Psoas muscle (tissue), 8 donors: Measurements from ENCODE around the gene HOPX. TPM values are rescaled to one million over a fixed set of nuclear protein-coding genes. Genes with fewer than 3 reads are reported as not detected.
"Not testable (repeated sequence)": the region's sequence is repeated elsewhere in the genome, so short reads cannot be mapped to it uniquely, and the experiment has no call there.

Source experiments
- ATAC-seq, 4 donors: fragments of 200-7000 bp; cut with Tn5 transposase; one replicate each; pipeline ENCODE4 v1.9.1; 2020; ENCODE audit warnings: moderate library complexity in 3 of 4, mild to moderate bottlenecking in 2 of 4
- DNase-seq, 2 donors: peaks; one replicate each; pipeline ENCODE4 v3.0.0-alpha.2; 2020
- H3K27ac ChIP-seq: fragments of 200-600 bp; one replicate; pipeline ENCODE4 v1.8.0; 2022
- H3K27me3 ChIP-seq, 3 donors: fragments of 200-600 bp in 1 of 3; one replicate each; pipeline versions ENCODE4 v1.6.1 to v1.8.0; 2013 to 2022; ENCODE audit warnings: low read length in 2 of 3, mild to moderate bottlenecking in 2 of 3, moderate library complexity in 1 of 3; ENCODE audit not compliant: insufficient read depth in 3 of 3
- H3K36me3 ChIP-seq, 2 donors: fragments of 200-600 bp in 1 of 2; one replicate each; pipeline versions ENCODE4 v1.6.1 to v1.8.0; 2013 to 2022; ENCODE audit warnings: low read depth in 1 of 2, mild to moderate bottlenecking in 1 of 2, moderate library complexity in 1 of 2; ENCODE audit not compliant: insufficient read depth in 1 of 2
- H3K4me1 ChIP-seq: fragments of 200-600 bp; one replicate; pipeline ENCODE4 v1.8.0; 2022
- H3K4me3 ChIP-seq: fragments of 200-600 bp; one replicate; pipeline ENCODE4 v1.8.0; 2022; ENCODE audit warnings: mild to moderate bottlenecking
- H3K9me3 ChIP-seq: fragments of 200-600 bp; one replicate; pipeline ENCODE4 v1.8.0; 2022
- CTCF ChIP-seq: fragments of 200-600 bp; IDR thresholded peaks from one replicate; pipeline ENCODE4 v1.8.0; 2022; ENCODE audit warnings: antibody characterized with exemption
- WGBS, 3 donors: extraction: QIAGEN DNeasy Blood & Tissue Kit; methylation state at CpG; one replicate each; pipeline versions ENCODE4 v1.1.6 to v1.1.7; 2013; 5-methylcytosine and 5-hydroxymethylcytosine counted together
- intact Hi-C, 2 donors: fragments of 100-400 bp; cut with DNase I; formaldehyde crosslinking; loops; one replicate each; pipeline versions ENCODE4 v1.11.0 to v1.14.2; 2022
- polyA plus RNA-seq, 3 donors: library from polyadenylated mRNA; stranded (reverse); fragments of 200-250 nt; gene quantifications; one replicate each; pipeline ENCODE4 v1.2.3, GENCODE V29; 2013
- total RNA-seq, 4 donors: library from RNA; stranded (reverse); fragmentation: NEBNext Ultra II Directional in 2 of 4; extraction: Animal tissue kit (Norgen Biotek cat#: 25700) in 2 of 4; gene quantifications; one replicate each; pipeline versions ENCODE4 v1.2.1 to v1.2.4, GENCODE V29; 2021 to 2023
- donor health status: healthy with polysubstance abuse.
- donor health status: DM: no; HTN: no; CAD: no; lungs with moderate emphysema.
- donor health status: Bipolar disorder and iron deficiency.
- donor health status: healthy.
- donor health status: DM: yes; HTN: yes; CAD: no.
- donor health status: DM: no; HTN: no; CAD: no.
- donor health status: DM: no; HTN: no; CAD: no.
- donor health status: DM: yes; HTN: yes; CAD: no.

HOPX gene
- total and polyA plus RNA-seq, 7 donors: 4.0 to 9.8 (median 5.9) TPM

GRCh38 chr4:56618734-56619133 lies 62.4 kb downstream of the HOPX start:
- intact Hi-C loops: no loop called here
- 42 to 57% (median 54%) methylated on average over 4 of the region's 4 CpGs for WGBS, 3 donors
- Histone ChIP-seq H3K4me1 (peaks cover 6% of the 10 kb centered on the region), H3K4me3 (no peak overlapping the region), H3K36me3 (no peaks in the 10 kb centered on the region), H3K27ac (no peak overlapping the region), H3K9me3 (no peaks in the 10 kb centered on the region), H3K27me3 (no peaks in the 10 kb centered on the region)
- TF ChIP-seq CTCF: no peak
- DNase-seq (no peak), ATAC-seq (no peak)

GRCh38 chr4:56613101-56613862 lies 67.8 kb downstream of the HOPX start:
- intact Hi-C loops: no loop called here
- no peak for DNase-seq
- no peak for ATAC-seq
- no peak overlapping the region for H3K27ac ChIP-seq
- WGBS, 3 donors: 80 to 83% (median 82%) methylated on average over 5 of the region's 5 CpGs
- no peak for TF ChIP-seq CTCF
- no peaks in the 10 kb centered on the region for H3K36me3 ChIP-seq
- H3K4me1 ChIP-seq: no peaks in the 10 kb centered on the region
- H3K4me3 ChIP-seq: no peak overlapping the region
- H3K27me3 ChIP-seq: peaks cover 0 to 2% (median 0%) of the 10 kb centered on the region in 3 donors
- no peaks in the 10 kb centered on the region for H3K9me3 ChIP-seq

- no peak for DNase-seq
- Histone ChIP-seq H3K9me3 (no peaks in the 10 kb centered on the region), H3K4me3 (no peak overlapping the region), H3K4me1 (no peaks in the 10 kb centered on the region), H3K27me3 (peaks cover 0 to 2% (median 0%) of the 10 kb centered on the region in 3 donors), H3K27ac (no peak overlapping the region), H3K36me3 (no peaks in the 10 kb centered on the region)
- 85 to 91% (median 90%) methylated on average over 11 of the region's 11 CpGs for WGBS, 3 donors
- intact Hi-C loops: no loop called here
- no peak for ATAC-seq
- TF ChIP-seq CTCF: no peak
Measured at GRCh38 chr4:56612282-56612681, 68.8 kb downstream of the HOPX start.

GRCh38 chr4:56611501-56611900 lies 69.6 kb downstream of the HOPX start:
- WGBS, 3 donors: 72 to 86% (median 82%) methylated on average over 2 of the region's 2 CpGs
- Histone ChIP-seq H3K4me3 (no peak overlapping the region), H3K36me3 (no peaks in the 10 kb centered on the region), H3K9me3 (no peaks in the 10 kb centered on the region), H3K4me1 (no peaks in the 10 kb centered on the region), H3K27ac (no peak overlapping the region), H3K27me3 (peaks cover 0 to 2% (median 0%) of the 10 kb centered on the region in 3 donors)
- intact Hi-C loops: no loop called here
- ATAC-seq (no peak), DNase-seq (no peak)
- no peak for TF ChIP-seq CTCF

- DNase-seq, H3K4me3 ChIP-seq, H3K4me1 ChIP-seq, H3K36me3 ChIP-seq, intact Hi-C loops, H3K27ac ChIP-seq, ATAC-seq, H3K9me3 ChIP-seq, H3K27me3 ChIP-seq: not testable (repeated sequence)
Measured at GRCh38 chr4:56610170-56610569, 70.9 kb downstream of the HOPX start.
